AG08395 (cell line): Measurements from ENCODE around the gene GRAMD2A.

ENCODE experiments used
- DNase-seq: peaks from one replicate; pipeline ENCODE4 v3.0.0; 2012; ENCODE audit warnings: mixed read lengths, low spot score

GRAMD2A gene

GRCh38 chr15:72197460-72198355 is at the start of gene GRAMD2A:
TSS of gene GRAMD2A (minus strand) at chr15:72197787.
- DNase-seq = peak; percentile 81

GRCh38 chr15:72242775-72243370 is 45.3 kb upstream of the GRAMD2A start:
- no peak for DNase-seq

- no peak for DNase-seq
These were observed 42.1 kb upstream of the GRAMD2A start for GRCh38 chr15:72239652-72240051.

GRCh38 chr15:72238586-72238985 is 41.0 kb upstream of the GRAMD2A start:
- no peak for DNase-seq

- no peak for DNase-seq
These were observed 40.3 kb upstream of the GRAMD2A start for GRCh38 chr15:72237853-72238224.

GRCh38 chr15:72237029-72237852 is 39.7 kb upstream of the GRAMD2A start:
- peak; percentile 97 for DNase-seq

- no peak for DNase-seq
These were observed 38.9 kb upstream of the GRAMD2A start for GRCh38 chr15:72236381-72237003.

- DNase-seq = no peak
These were observed 37.7 kb upstream of the GRAMD2A start for GRCh38 chr15:72235298-72235697.

GRCh38 chr15:72233769-72234168 is 36.2 kb upstream of the GRAMD2A start:
- no peak for DNase-seq

GRCh38 chr15:72231833-72232478 is 34.4 kb upstream of the GRAMD2A start:
- peak; percentile 79 for DNase-seq

GRCh38 chr15:72231066-72231832 is 33.7 kb upstream of the GRAMD2A start, which contains the start of gene PKM:
TSS of gene PKM (minus strand) at chr15:72231190. CDS start at chr15:72219097, 12,093 bp downstream.
- peak; percentile 93 for DNase-seq

- peak; percentile 80 for DNase-seq
These were observed 32.8 kb upstream of the GRAMD2A start for GRCh38 chr15:72230197-72231065.

- no peak for DNase-seq
These were observed 32.3 kb upstream of the GRAMD2A start for GRCh38 chr15:72229947-72230196.

- peak; percentile 21 for DNase-seq
These were observed 31.7 kb upstream of the GRAMD2A start for GRCh38 chr15:72229076-72229946.

GRCh38 chr15:72227720-72228119 is 30.1 kb upstream of the GRAMD2A start:
- no peak for DNase-seq

GRCh38 chr15:72227192-72227586 is 29.6 kb upstream of the GRAMD2A start:
- peak; percentile 53 for DNase-seq

GRCh38 chr15:72223278-72223677 is 25.7 kb upstream of the GRAMD2A start:
- no peak for DNase-seq

- DNase-seq = peak; percentile 75
These were observed 24.8 kb upstream of the GRAMD2A start for GRCh38 chr15:72222393-72222792.

GRCh38 chr15:72220687-72221086 is 23.1 kb upstream of the GRAMD2A start:
- DNase-seq = no peak
